Measurements from ENCODE around the gene PLCB1.
A peak's percentile ranks its signal among the peaks of the same experiment; 100 is the strongest.

PLCB1 gene

DNA sequence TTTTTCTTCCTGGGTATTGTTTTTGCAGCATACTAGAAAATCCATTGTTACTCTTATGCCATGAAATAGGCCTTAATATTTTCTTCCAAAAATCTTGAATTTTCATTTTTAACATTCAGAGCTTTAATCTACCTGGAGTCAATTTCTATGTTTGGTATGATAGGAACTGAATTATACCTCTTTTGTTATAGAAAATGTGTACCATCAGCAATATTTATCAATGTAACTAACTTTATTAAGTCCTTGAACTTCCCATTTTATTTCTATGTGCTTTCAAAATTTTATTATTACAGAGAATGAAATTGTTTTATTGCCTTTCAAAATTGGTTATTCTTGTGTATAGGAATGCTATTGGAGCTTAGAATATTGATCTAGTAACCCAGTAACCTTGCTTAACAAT, 68.2 kb downstream of the PLCB1 start:
- no peaks in the 10 kb centered on the region for H3K36me3 ChIP-seq (ENCODE audit: insufficient read depth, low read length)
- no peaks in the 10 kb centered on the region for H3K4me1 ChIP-seq (ENCODE audit: insufficient read depth, low read length)
- no peak overlapping the region for H3K27ac ChIP-seq (ENCODE audit: low read depth, low read length)
- H3K9ac ChIP-seq (ENCODE audit: low read length), result no peak overlapping the region
- H3K27me3 ChIP-seq (ENCODE audit: control insufficient read depth in 1 of 2, insufficient read depth in 2 of 2, low read length in 2 of 2), result no peaks in the 10 kb centered on the region
- no peak overlapping the region for H3K4me3 ChIP-seq (ENCODE audit: low read depth in 1 of 2, low read length in 2 of 2)
- no peaks in the 10 kb centered on the region for H3K9me3 ChIP-seq (ENCODE audit: low read length)

DNA sequence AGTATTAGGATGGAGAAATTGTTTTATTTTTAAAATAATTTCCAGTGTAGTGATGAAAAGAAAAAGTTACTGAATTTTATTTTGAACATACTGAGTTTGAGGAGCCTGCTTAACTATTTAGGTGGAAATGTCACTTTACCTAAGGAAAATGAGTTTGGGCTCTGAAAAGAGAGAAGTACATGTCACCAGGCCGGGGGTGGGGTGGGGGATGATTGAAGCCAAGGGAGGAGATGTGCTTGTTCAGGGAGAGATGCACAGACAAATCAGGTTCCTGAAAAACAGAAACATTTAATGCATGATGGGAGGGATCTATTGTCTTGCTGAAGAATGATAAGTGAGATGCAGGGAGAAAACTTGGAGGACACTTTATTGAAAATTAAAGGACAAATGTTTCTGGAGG, 71.3 kb downstream of the PLCB1 start:
- H3K27ac ChIP-seq (ENCODE audit: low read depth, low read length), result no peak overlapping the region
- H3K4me3 ChIP-seq (ENCODE audit: low read depth in 1 of 2, low read length in 2 of 2), result no peak overlapping the region
- H3K27me3 ChIP-seq (ENCODE audit: control insufficient read depth in 1 of 2, insufficient read depth in 2 of 2, low read length in 2 of 2), result no peaks in the 10 kb centered on the region
- H3K36me3 ChIP-seq (ENCODE audit: insufficient read depth, low read length), result no peaks in the 10 kb centered on the region
- H3K4me1 ChIP-seq (ENCODE audit: insufficient read depth, low read length), result peaks cover 8% of the 10 kb centered on the region
- H3K9ac ChIP-seq (ENCODE audit: low read length), result no peak overlapping the region
- no peaks in the 10 kb centered on the region for H3K9me3 ChIP-seq (ENCODE audit: low read length)

DNA sequence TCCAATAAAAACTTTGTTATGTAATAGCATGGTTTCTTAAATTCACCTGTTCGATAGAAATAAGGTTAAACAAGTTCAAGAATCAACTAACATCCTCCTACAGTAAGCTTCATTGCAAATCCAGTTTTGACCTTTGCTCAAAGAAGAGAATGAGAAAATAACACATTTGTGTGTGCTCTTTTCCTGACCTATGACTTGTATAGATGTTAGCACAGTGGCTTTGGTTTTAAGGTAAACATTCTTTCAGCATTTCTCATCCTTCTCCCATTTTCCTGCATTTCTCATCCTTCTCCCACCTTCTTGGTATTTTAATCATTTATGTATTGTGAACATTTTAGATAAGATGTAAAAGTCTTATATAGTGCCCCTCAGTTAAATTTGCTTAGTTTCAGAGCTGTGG, 73.9 kb downstream of the PLCB1 start:
- no peaks in the 10 kb centered on the region for H3K27me3 ChIP-seq (ENCODE audit: control insufficient read depth in 1 of 2, insufficient read depth in 2 of 2, low read length in 2 of 2)
- H3K4me3 ChIP-seq (ENCODE audit: low read depth in 1 of 2, low read length in 2 of 2), result no peak overlapping the region
- no peaks in the 10 kb centered on the region for H3K9me3 ChIP-seq (ENCODE audit: low read length)
- no peaks in the 10 kb centered on the region for H3K36me3 ChIP-seq (ENCODE audit: insufficient read depth, low read length)
- H3K9ac ChIP-seq (ENCODE audit: low read length), result no peak overlapping the region
- peaks cover 8% of the 10 kb centered on the region for H3K4me1 ChIP-seq (ENCODE audit: insufficient read depth, low read length)
- H3K27ac ChIP-seq (ENCODE audit: low read depth, low read length), result no peak overlapping the region

DNA sequence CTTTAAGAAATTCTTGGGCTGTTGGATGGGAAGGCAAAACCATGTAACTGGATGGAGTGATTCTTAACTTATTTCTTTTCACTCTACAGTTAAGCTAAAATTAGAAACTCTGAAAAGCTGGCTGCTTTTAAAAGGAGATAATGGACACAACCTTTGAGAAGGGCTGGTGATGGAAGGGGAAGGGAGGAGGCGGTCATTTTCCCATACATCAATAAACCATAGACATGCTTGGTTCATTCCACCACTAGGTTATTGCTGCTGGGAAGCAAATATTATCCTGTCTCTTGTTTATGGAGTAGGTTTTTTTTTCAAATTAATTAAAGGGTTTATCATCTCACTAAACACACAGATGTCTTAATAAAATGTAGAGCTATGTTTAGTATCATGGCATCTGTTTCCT, 76.2 kb downstream of the PLCB1 start:
- H3K36me3 ChIP-seq (ENCODE audit: insufficient read depth, low read length), result no peaks in the 10 kb centered on the region
- no peak overlapping the region for H3K4me3 ChIP-seq (ENCODE audit: low read depth in 1 of 2, low read length in 2 of 2)
- peaks cover 8% of the 10 kb centered on the region for H3K4me1 ChIP-seq (ENCODE audit: insufficient read depth, low read length)
- H3K9ac ChIP-seq (ENCODE audit: low read length), result no peak overlapping the region
- H3K27me3 ChIP-seq (ENCODE audit: control insufficient read depth in 1 of 2, insufficient read depth in 2 of 2, low read length in 2 of 2), result no peaks in the 10 kb centered on the region
- H3K27ac ChIP-seq (ENCODE audit: low read depth, low read length), result no peak overlapping the region
- H3K9me3 ChIP-seq (ENCODE audit: low read length), result no peaks in the 10 kb centered on the region

DNA sequence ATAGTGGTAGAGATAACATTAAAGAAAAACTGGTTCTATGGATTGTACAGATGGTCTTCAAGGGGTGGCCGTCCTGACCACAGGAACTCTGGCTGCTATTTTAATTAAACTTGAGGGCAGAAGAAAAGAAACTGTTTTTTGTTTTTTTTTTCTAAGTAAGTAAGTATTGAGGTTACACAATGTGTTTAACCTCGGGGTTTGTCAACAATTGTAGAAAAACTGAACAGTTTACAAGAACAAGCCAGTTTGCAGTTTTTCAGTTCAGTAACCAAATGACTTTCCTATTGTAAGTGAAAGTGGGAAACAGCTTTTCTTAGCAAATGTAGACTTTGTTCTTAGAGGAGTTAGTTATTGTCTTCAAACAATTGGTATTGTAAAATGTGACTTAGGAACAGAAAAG, 77.0 kb downstream of the PLCB1 start:
- Histone ChIP-seq H3K36me3 (ENCODE audit: insufficient read depth, low read length) (no peaks in the 10 kb centered on the region), H3K4me1 (ENCODE audit: insufficient read depth, low read length) (peaks cover 11% of the 10 kb centered on the region), H3K9me3 (ENCODE audit: low read length) (no peaks in the 10 kb centered on the region), H3K27me3 (ENCODE audit: control insufficient read depth in 1 of 2, insufficient read depth in 2 of 2, low read length in 2 of 2) (no peaks in the 10 kb centered on the region), H3K4me3 (ENCODE audit: low read depth in 1 of 2, low read length in 2 of 2) (no peak overlapping the region), H3K27ac (ENCODE audit: low read depth, low read length) (no peak overlapping the region), H3K9ac (ENCODE audit: low read length) (no peak overlapping the region)

DNA sequence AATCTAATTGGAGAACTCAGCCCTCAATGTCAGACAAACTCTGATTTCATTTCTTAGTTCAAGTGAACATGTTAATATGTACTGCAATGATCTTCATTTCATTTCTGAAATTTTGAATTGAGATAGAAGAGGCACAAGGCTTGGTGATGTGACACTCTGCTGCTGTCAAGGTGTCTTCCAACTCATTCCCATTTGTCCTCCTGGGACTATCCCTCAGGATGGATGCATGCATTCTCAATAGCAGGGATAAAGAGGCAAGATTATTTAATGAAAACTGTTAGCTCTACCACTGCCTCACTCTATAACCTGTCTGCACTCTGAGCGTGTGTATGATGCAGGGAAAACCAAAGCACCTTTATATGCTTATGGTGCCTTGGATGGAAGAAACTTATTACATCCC, 78.7 kb downstream of the PLCB1 start:
- Histone ChIP-seq H3K27me3 (ENCODE audit: control insufficient read depth in 1 of 2, insufficient read depth in 2 of 2, low read length in 2 of 2) (no peaks in the 10 kb centered on the region), H3K4me1 (ENCODE audit: insufficient read depth, low read length) (peaks cover 26% of the 10 kb centered on the region), H3K9ac (ENCODE audit: low read length) (no peak overlapping the region), H3K4me3 (ENCODE audit: low read depth in 1 of 2, low read length in 2 of 2) (no peak overlapping the region), H3K27ac (ENCODE audit: low read depth, low read length) (no peak overlapping the region), H3K9me3 (ENCODE audit: low read length) (no peaks in the 10 kb centered on the region), H3K36me3 (ENCODE audit: insufficient read depth, low read length) (no peaks in the 10 kb centered on the region)

DNA sequence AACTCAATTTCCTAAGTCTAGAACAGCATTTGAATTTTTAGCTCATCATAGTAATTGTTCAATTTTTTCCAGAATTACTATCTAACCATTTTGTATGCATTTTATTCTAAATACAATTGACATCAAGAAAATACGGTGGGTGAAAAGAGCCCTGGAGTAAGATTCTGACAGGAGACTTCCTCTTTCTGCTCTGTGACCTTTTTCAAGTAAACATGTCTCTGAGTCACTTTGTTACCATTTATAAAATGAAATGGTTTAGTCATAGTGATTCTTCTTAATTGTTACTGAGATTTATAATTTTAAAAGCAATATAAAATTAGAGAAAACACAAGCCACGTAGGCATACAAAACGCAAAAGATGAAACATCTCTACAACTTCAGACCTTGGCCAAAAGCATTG, 80.2 kb downstream of the PLCB1 start:
- Histone ChIP-seq H3K27ac (ENCODE audit: low read depth, low read length) (no peak overlapping the region), H3K4me3 (ENCODE audit: low read depth in 1 of 2, low read length in 2 of 2) (no peak overlapping the region), H3K36me3 (ENCODE audit: insufficient read depth, low read length) (no peaks in the 10 kb centered on the region), H3K9ac (ENCODE audit: low read length) (no peak overlapping the region), H3K27me3 (ENCODE audit: control insufficient read depth in 1 of 2, insufficient read depth in 2 of 2, low read length in 2 of 2) (no peaks in the 10 kb centered on the region), H3K4me1 (ENCODE audit: insufficient read depth, low read length) (peaks cover 32% of the 10 kb centered on the region), H3K9me3 (ENCODE audit: low read length) (no peaks in the 10 kb centered on the region)

DNA sequence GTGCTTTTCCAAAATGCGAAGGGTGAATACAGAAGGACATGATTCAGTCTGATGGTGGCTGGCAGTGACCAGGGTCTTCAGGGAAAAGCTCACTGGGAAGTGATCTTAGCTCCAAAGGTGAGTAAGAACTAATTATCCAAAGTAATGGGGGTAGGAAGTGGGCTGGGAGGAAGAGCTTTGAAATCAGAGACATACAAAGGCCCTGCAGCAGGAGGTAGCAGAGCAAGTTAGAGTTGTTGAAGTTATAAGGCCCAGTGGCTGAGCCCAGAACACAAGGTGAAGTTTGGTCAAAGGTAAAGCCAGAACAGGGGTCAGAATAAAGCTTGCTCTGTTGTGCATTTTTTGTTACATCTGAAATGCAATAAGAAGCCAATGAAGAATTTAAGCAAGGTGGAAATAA, 81.2 kb downstream of the PLCB1 start:
- no peak overlapping the region for H3K27ac ChIP-seq (ENCODE audit: low read depth, low read length)
- no peak overlapping the region for H3K9ac ChIP-seq (ENCODE audit: low read length)
- H3K4me1 ChIP-seq (ENCODE audit: insufficient read depth, low read length), result peaks cover 28% of the 10 kb centered on the region
- H3K4me3 ChIP-seq (ENCODE audit: low read depth in 1 of 2, low read length in 2 of 2), result no peak overlapping the region
- no peaks in the 10 kb centered on the region for H3K27me3 ChIP-seq (ENCODE audit: control insufficient read depth in 1 of 2, insufficient read depth in 2 of 2, low read length in 2 of 2)
- H3K36me3 ChIP-seq (ENCODE audit: insufficient read depth, low read length), result no peaks in the 10 kb centered on the region
- H3K9me3 ChIP-seq (ENCODE audit: low read length), result no peaks in the 10 kb centered on the region

DNA sequence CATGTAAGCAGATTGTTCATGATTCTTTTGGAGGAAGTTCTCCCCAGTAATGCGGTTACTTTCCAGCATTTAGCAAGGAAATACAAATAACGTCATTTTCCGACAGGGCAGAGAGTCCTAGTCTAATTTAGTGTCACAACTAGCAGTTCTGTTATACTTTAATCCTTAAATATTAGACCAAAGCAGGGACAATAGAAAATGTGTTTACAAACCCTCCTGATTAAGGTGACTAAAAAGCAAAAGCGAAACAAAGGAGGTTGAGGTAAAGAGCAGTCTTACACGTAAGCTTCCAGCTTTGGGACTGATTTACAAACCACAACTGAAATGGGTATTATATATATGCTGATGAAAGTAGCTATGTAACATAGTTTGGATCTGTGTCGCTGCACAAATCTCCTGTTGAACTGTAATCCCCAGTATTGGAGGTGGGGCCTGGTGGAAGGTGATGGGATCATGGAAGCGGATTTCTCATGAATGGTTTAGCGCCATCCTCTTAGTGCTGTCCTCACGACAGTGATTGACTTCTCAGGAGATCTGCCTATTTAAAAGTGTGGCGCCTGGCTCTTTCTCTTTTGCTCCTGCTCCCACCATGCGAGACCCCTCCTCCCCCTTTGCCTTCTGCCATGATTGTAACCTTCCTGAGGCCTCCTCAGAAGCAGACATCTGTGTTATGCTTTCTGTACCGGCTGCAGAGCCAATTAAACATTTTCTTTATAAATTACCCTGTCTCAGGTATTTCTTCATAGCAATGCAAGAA, 81.9 kb downstream of the PLCB1 start:
- Histone ChIP-seq H3K9me3 (ENCODE audit: low read length) (no peaks in the 10 kb centered on the region), H3K36me3 (ENCODE audit: insufficient read depth, low read length) (no peaks in the 10 kb centered on the region), H3K27ac (ENCODE audit: low read depth, low read length) (no peak overlapping the region), H3K4me3 (ENCODE audit: low read depth in 1 of 2, low read length in 2 of 2) (no peak overlapping the region), H3K9ac (ENCODE audit: low read length) (no peak overlapping the region), H3K4me1 (ENCODE audit: insufficient read depth, low read length) (peaks cover 28% of the 10 kb centered on the region), H3K27me3 (ENCODE audit: control insufficient read depth in 1 of 2, insufficient read depth in 2 of 2, low read length in 2 of 2) (no peaks in the 10 kb centered on the region)

DNA sequence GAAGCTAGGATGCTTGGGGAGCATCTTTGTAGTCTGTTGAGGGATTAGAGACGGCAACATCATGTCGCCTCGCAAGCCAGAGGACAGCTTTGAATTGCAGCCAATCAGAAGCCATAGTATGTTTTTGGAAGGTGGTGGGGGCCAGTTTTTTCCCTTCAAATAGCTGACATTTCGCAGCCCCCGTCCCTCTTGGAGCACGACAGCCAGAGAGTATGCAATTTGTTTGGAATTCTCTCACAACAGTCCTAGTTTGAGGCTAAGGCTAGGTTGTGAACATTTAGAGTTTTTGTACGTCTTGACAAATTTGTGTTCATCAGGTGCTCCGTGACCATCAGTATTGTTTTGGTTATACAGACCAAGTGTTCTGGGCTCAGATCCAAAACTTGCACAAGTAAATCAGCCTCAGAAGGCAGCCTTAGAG, 83.3 kb downstream of the PLCB1 start:
- H3K27me3 ChIP-seq (ENCODE audit: control insufficient read depth in 1 of 2, insufficient read depth in 2 of 2, low read length in 2 of 2), result no peaks in the 10 kb centered on the region
- peak overlapping the region in 1 of 2 donors; percentile 7 for H3K4me3 ChIP-seq (ENCODE audit: low read depth in 1 of 2, low read length in 2 of 2)
- H3K36me3 ChIP-seq (ENCODE audit: insufficient read depth, low read length), result no peaks in the 10 kb centered on the region
- no peaks in the 10 kb centered on the region for H3K9me3 ChIP-seq (ENCODE audit: low read length)
- H3K4me1 ChIP-seq (ENCODE audit: insufficient read depth, low read length), result peaks cover 28% of the 10 kb centered on the region
- no peak overlapping the region for H3K9ac ChIP-seq (ENCODE audit: low read length)
- H3K27ac ChIP-seq (ENCODE audit: low read depth, low read length), result peak overlapping the region; percentile 24

DNA sequence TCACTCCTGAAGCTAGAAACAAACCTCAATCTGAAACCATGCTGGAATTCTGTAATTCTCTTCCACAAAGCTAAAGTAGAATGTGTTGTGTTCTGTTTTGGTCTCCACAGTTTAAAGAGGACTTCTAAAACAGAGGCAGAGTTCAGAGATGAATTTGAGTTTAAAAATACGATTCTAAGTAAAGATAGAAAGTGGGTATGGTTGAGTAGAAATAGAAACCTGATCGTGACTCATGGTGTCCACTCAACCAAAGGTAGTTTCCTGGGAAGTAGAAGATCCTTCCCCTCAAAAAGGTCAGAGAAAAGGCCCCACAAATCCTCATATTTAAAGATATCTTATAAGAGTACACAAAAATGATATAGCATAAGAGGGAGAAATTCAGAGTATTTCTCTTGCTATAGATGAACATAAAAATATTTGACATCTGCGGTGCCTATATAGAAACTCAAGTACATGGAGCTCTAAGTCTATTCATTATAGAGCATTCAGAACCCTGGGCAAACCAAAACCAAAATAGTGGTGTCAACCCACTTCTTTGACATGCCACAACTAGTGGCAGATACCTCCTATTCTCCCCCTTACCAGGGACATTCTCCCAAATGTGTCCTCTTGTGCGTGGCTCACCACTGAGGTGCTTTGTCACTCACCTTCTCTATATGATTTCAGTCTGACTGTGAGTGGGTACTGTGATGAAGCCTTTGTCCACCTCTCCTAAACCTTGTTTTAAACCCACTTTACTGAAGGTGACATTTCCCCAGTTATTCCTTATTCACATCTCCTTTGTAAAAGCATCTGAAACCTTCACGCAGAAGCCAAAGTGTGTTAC, 84.5 kb downstream of the PLCB1 start:
- H3K9ac ChIP-seq (ENCODE audit: low read length), result no peak overlapping the region
- H3K9me3 ChIP-seq (ENCODE audit: low read length), result no peaks in the 10 kb centered on the region
- no peaks in the 10 kb centered on the region for H3K36me3 ChIP-seq (ENCODE audit: insufficient read depth, low read length)
- H3K27ac ChIP-seq (ENCODE audit: low read depth, low read length), result peak overlapping the region; percentile 3
- peaks cover 35% of the 10 kb centered on the region for H3K4me1 ChIP-seq (ENCODE audit: insufficient read depth, low read length)
- no peaks in the 10 kb centered on the region for H3K27me3 ChIP-seq (ENCODE audit: control insufficient read depth in 1 of 2, insufficient read depth in 2 of 2, low read length in 2 of 2)
- H3K4me3 ChIP-seq (ENCODE audit: low read depth in 1 of 2, low read length in 2 of 2), result no peak overlapping the region

All from muscle layer of colon (tissue), 2 donors.